NCI-H128 (cell line): ENCODE data around the gene SARM1.
"Not testable (repeated sequence)": the region's sequence is repeated elsewhere in the genome, so short reads cannot be mapped to it uniquely, and the experiment has no call there.

Experiments
- DNase-seq: peaks from one replicate; lab custom pipeline; 2025; ENCODE audit not compliant: unreplicated experiment; lab: John Stamatoyannopoulos, UW

SARM1 gene

GRCh38 chr17:28415886-28416285, 44.4 kb downstream of the SARM1 start:
- no peak for DNase-seq

GRCh38 chr17:28416703-28417311, 45.3 kb downstream of the SARM1 start:
- peak; percentile 44 for DNase-seq

- DNase-seq, result no peak
Observed at GRCh38 chr17:28421787-28422305, 50.4 kb downstream of the SARM1 start.

GRCh38 chr17:28425206-28425605, 53.7 kb downstream of the SARM1 start:
- no peak for DNase-seq

- no peak for DNase-seq
Observed at GRCh38 chr17:28426081-28426519, 54.6 kb downstream of the SARM1 start.

- DNase-seq, result no peak
Observed at GRCh38 chr17:28427371-28427770, 55.9 kb downstream of the SARM1 start.

- DNase-seq, result not testable (repeated sequence)
Observed at GRCh38 chr17:28427982-28428381, 56.5 kb downstream of the SARM1 start.

- DNase-seq, result no peak
Observed at GRCh38 chr17:28433721-28434120, 62.2 kb downstream of the SARM1 start.

GRCh38 chr17:28434326-28434725, 62.8 kb downstream of the SARM1 start:
- DNase-seq, result not testable (repeated sequence)

GRCh38 chr17:28443901-28444638, 72.6 kb downstream of the SARM1 start:
- no peak for DNase-seq

- DNase-seq, result no peak
Observed at GRCh38 chr17:28446716-28447395, 75.4 kb downstream of the SARM1 start.

- DNase-seq, result no peak
Observed at GRCh38 chr17:28447396-28447760, 75.9 kb downstream of the SARM1 start.

- no peak for DNase-seq
Observed at GRCh38 chr17:28449859-28450258, 78.4 kb downstream of the SARM1 start.
